Heart left ventricle (tissue), 16 donors: ENCODE results near the gene HLF. TPM values are rescaled to one million over a fixed set of nuclear protein-coding genes. Genes with fewer than 3 reads are reported as not detected.

Experiments used
- ATAC-seq, 4 donors: fragments of 200-7000 bp; cut with Tn5 transposase; one replicate each; pipeline ENCODE4 v1.9.1; 2020 to 2022; ENCODE audit warnings: moderate library complexity in 4 of 4, mild to moderate bottlenecking in 3 of 4, moderate number of reproducible peaks in 1 of 4
- DNase-seq, 5 donors: peaks; one replicate each; pipeline ENCODE4 v3.0.0-alpha.2; 2020
- H3K27ac ChIP-seq, 12 donors: fragments of 200-600 bp; sonication (generic) in 4 of 12; one replicate each; pipeline versions ENCODE4 v1.5.0 to v1.8.0; 2016 to 2022; ENCODE audit warnings: mild to moderate bottlenecking in 2 of 12
- H3K27me3 ChIP-seq, 9 donors: fragments of 200-600 bp; sonication (generic) in 2 of 9; one replicate each; pipeline versions ENCODE4 v1.5.1 to v1.8.0; 2016 to 2022; ENCODE audit warnings: mild to moderate bottlenecking in 3 of 9
- H3K36me3 ChIP-seq, 9 donors: fragments of 200-600 bp; sonication (generic) in 2 of 9; one replicate each; pipeline versions ENCODE4 v1.5.0 to v1.8.0; 2018 to 2022; ENCODE audit warnings: mild to moderate bottlenecking in 2 of 9
- H3K4me1 ChIP-seq, 12 donors: fragments of 200-600 bp; sonication (generic) in 4 of 12; one replicate each; pipeline versions ENCODE4 v1.5.0 to v1.8.0; 2016 to 2022; ENCODE audit warnings: mild to moderate bottlenecking in 3 of 12
- H3K4me3 ChIP-seq, 12 donors: fragments of 200-600 bp; sonication (generic) in 4 of 12; one replicate each; pipeline versions ENCODE4 v1.5.0 to v1.8.0; 2017 to 2022; ENCODE audit warnings: mild to moderate bottlenecking in 9 of 12, moderate library complexity in 4 of 12
- H3K9me3 ChIP-seq, 12 donors: fragments of 200-600 bp; sonication (generic) in 4 of 12; one replicate each; pipeline versions ENCODE4 v1.5.0 to v1.8.0; 2016 to 2022; ENCODE audit warnings: mild to moderate bottlenecking in 1 of 12
- POLR2A ChIP-seq, 2 donors: fragments of 450-650 bp; IDR thresholded peaks; one replicate each; pipeline ENCODE4 v1.6.1; 2017; ENCODE audit warnings: antibody characterized with exemption in 2 of 2, mild to moderate bottlenecking in 2 of 2, moderate library complexity in 2 of 2
- WGBS, 4 donors: extraction: QIAGEN DNeasy Blood & Tissue Kit in 2 of 4; methylation state at CpG; one replicate each; pipeline versions ENCODE4 v1.1.5 to v1.1.7; 2013 to 2018; 5-methylcytosine and 5-hydroxymethylcytosine counted together
- intact Hi-C, 10 donors: fragments of 100-400 bp; cut with DNase I; formaldehyde crosslinking; loops; one replicate each; pipeline versions ENCODE4 v1.11.1 to v1.14.2; 2022
- polyA plus RNA-seq, 2 donors: library from polyadenylated mRNA; stranded (reverse); fragments of 200-250 nt; gene quantifications; one replicate each; pipeline ENCODE4 v1.2.3, GENCODE V29; 2013
- total RNA-seq, 9 donors: library from RNA; depleted of rRNA in 2 of 9; stranded (reverse); fragments of >200 nt in 2 of 9; fragmentation: NEBNext Ultra II Directional in 3 of 9; extraction: Animal tissue kit (Norgen Biotek cat#: 25700) in 3 of 9; gene quantifications; one replicate each; pipeline versions ENCODE4 v1.1.0 to v1.2.4, GENCODE V29; 2016 to 2023
- TF ChIP-seq, protein P1 (sequence below), 12 donors: fragments of 200-600 bp; sonication (generic) in 4 of 12; IDR thresholded peaks; one replicate each; pipeline versions ENCODE4 v1.5.0 to v1.8.0; 2018 to 2022; ENCODE audit warnings: antibody characterized with exemption in 12 of 12, mild to moderate bottlenecking in 5 of 12
- donor health status: ischemic (EF 13 %, LVEDD 7.1; RV severe dilation, severe dysfunction).
- donor health status: healthy with polysubstance abuse.
- donor health status: DM: no; HTN: yes; CAD: no.
- donor health status: DM: no; HTN: no; CAD: no.
- donor health status: ischemic (EF 25% LVEDD 6.9; RV normal size, moderate dysfunction).
- donor health status: ischemic (EF 25% LVEDD 5.7; RV mildly dilated, moderate dysfunction).
- donor health status: healthy.
- donor health status: DM: yes; HTN: yes; CAD: no.
- donor health status: ischemic (EF 35%, LVEDD 5.7; RV mildly dilated, moderate dysfunction).
- donor health status: nonischemic (EF 11% LVEDD 7.7; RV severe dilation, severe dysfunction).
- donor health status: DM: yes; HTN: yes; CAD: no.
- donor health status: PGD.
- donor health status: ischemic (EF 29% LVEDD 5.4; RV normal size, mild dysfunction).
- donor health status: nonischemic (EF 23%, LVEDD 6.1; RV moderate dilation, normal function).

HLF gene
- total and polyA plus RNA-seq, 11 donors, result 5.3 to 46.3 (median 23.8) TPM

DNA sequence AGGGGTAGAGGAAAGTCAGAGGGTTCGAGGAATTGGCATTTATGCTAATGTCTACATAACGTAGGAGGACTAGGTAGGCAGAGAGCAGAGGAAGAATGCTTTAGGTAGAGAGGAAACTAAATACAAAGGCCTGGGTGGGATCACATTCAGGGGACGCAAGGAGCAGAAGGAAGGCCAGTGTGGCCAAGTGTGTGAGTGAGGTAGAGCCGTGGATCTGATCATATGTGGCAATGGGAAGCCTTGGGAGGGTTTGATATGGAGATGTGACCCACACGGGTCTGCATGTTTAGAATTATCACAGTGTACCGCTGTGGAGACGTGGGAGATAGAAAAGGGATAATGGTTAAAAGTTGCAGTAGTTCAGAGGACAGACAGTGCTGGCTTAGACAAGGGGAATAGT lies 43.1 kb downstream of the HLF start:
- 85 to 92% (median 88%) methylated on average over 7 of the region's 7 CpGs for WGBS, 4 donors
- intact Hi-C loops, result loop anchor here in 1 of 10 donors (10.0 kb wide), 1 partner anchor 57 kb away; no protein-coding TSS in a partner anchor
- H3K4me1 ChIP-seq, result peaks cover 0 to 9% (median under 1%) of the 10 kb centered on the region in 12 donors

DNA sequence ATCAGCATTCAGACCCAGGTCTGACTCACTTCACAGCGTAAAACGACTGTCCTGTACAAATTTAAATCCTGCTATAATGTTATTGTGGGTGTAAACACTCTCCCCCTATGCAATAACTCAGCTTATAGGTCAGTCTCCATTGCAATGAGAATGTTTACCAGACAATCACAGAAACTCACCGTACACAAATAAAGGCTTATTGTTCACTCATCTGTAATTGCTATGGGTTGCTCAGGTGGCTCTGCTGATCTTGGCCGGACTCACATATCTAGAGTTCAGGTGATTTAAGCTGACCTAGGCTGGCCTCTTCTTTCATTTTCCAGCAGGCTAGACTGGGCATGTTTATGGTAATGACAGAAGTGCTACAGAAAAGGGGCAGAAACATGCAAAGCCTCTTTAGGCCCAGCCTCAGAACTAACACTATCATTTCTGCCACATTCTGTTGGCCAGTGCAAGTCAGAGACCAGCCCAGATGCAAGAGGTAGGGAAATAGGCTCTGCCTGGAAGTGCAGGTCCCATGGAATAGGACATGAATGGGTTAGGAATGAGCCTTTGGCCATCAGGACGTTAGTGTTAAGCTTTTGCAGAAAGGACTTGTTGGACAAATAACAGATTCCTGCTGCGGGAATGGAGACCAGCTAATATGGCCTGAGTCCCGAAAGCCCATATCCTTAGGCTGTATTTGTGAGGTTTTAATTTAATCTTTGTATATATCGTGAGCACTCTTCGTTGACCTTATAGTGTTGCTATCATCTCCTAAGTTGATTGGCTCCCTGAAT lies 44.0 kb downstream of the HLF start:
- peaks cover 0 to 8% (median 0%) of the 10 kb centered on the region in 9 donors for H3K36me3 ChIP-seq
- intact Hi-C loops, result loop anchor here in 1 of 10 donors (10.0 kb wide), 1 partner anchor 56 kb away; no protein-coding TSS in a partner anchor
- ATAC-seq (no peak), DNase-seq (no peak)
- H3K27me3 ChIP-seq, result no peaks in the 10 kb centered on the region
- TF ChIP-seq POLR2A (IDR thresholded peaks at IDR 0.05), result no peak
- TF ChIP-seq, protein P1, sequence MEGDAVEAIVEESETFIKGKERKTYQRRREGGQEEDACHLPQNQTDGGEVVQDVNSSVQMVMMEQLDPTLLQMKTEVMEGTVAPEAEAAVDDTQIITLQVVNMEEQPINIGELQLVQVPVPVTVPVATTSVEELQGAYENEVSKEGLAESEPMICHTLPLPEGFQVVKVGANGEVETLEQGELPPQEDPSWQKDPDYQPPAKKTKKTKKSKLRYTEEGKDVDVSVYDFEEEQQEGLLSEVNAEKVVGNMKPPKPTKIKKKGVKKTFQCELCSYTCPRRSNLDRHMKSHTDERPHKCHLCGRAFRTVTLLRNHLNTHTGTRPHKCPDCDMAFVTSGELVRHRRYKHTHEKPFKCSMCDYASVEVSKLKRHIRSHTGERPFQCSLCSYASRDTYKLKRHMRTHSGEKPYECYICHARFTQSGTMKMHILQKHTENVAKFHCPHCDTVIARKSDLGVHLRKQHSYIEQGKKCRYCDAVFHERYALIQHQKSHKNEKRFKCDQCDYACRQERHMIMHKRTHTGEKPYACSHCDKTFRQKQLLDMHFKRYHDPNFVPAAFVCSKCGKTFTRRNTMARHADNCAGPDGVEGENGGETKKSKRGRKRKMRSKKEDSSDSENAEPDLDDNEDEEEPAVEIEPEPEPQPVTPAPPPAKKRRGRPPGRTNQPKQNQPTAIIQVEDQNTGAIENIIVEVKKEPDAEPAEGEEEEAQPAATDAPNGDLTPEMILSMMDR (IDR thresholded peaks at IDR 0.05), result no peak
- no peak overlapping the region for H3K4me3 ChIP-seq
- H3K4me1 ChIP-seq, result peaks cover 0 to 3% (median 0%) of the 10 kb centered on the region in 12 donors
- H3K9me3 ChIP-seq, result no peaks in the 10 kb centered on the region
- no peak overlapping the region for H3K27ac ChIP-seq
- 88 to 93% (median 91%) methylated on average over 9 of the region's 9 CpGs for WGBS, 4 donors

More for the DNA sequence above, 43.1 kb downstream of the HLF start:
- no peak for DNase-seq
- TF ChIP-seq, protein P1 (IDR thresholded peaks at IDR 0.05), result no peak
- no peak for TF ChIP-seq POLR2A (IDR thresholded peaks at IDR 0.05)
- Histone ChIP-seq H3K9me3 (no peaks in the 10 kb centered on the region), H3K4me3 (no peak overlapping the region), H3K27me3 (no peaks in the 10 kb centered on the region), H3K36me3 (peaks cover 0 to 3% (median 0%) of the 10 kb centered on the region in 9 donors), H3K27ac (no peak overlapping the region)
- no peak for ATAC-seq

DNA sequence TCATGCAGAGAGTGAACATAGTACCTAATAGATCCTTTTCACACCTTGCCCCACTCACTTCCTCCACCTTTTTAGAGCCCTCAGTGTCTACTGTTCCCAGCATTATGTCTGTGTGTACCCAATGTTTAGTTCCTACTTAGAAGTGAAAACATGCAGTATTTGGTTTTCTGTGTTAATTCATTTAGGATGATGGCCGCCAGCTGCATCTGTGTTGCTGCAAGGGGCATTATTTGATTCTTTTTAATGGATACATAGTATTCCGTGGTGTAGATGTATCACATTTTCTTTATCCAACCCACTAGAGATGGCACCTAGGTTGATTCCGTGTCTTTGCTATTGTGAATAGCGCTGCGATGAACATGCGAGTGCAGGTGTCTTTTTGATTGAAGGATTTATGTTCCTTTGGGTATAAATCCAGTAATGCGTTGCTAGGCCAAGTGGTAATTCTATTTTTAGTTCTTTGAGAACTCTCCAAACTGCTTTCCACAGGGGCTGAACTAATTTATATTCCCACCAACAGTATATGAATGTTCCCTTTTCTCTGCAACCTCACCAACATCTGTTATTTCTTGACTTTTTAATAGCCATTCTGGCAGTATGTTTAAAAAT lies 47.1 kb downstream of the HLF start:
- no peaks in the 10 kb centered on the region for H3K9me3 ChIP-seq
- TF ChIP-seq POLR2A (IDR thresholded peaks at IDR 0.05), result no peak
- TF ChIP-seq, protein P1 (IDR thresholded peaks at IDR 0.05), result no peak
- peaks cover 0 to 3% (median 0%) of the 10 kb centered on the region in 12 donors for H3K4me1 ChIP-seq
- peaks cover 0 to 32% (median 7%) of the 10 kb centered on the region in 9 donors for H3K36me3 ChIP-seq
- intact Hi-C loops, result loop anchor here in 1 of 10 donors (10.0 kb wide), 1 partner anchor 167 kb away; no protein-coding TSS in a partner anchor
- no peak overlapping the region for H3K4me3 ChIP-seq
- WGBS, 4 donors, result 75 to 88% (median 84%) methylated on average over 7 of the region's 7 CpGs
- no peak overlapping the region for H3K27ac ChIP-seq
- ATAC-seq (no peak), DNase-seq (no peak)
- H3K27me3 ChIP-seq, result no peaks in the 10 kb centered on the region

DNA sequence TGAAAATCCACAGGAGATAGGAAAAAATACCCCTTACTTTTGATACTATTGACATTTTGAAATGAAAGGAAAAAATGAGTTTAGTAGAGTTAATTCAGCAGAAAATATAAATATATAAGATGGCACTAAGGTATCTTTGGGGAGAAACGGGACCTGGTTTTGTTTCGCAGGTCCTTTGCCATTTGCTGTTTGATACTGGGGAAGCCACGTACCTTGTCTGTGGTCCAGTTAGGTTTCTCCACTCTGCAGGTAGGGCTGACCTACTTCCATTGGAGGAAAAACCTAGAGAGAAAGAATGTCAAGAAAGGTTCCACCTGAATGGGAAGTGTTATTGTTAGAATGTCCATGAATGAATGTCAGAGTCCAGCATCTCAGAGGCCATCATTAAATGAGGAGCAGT lies 48.1 kb downstream of the HLF start:
- intact Hi-C loops, result loop anchor here in 1 of 10 donors (10.0 kb wide), 1 partner anchor 168 kb away; no protein-coding TSS in a partner anchor
- Histone ChIP-seq H3K4me1 (peaks cover 0 to 3% (median 0%) of the 10 kb centered on the region in 12 donors), H3K27me3 (no peaks in the 10 kb centered on the region), H3K27ac (no peak overlapping the region), H3K9me3 (no peaks in the 10 kb centered on the region), H3K4me3 (no peak overlapping the region), H3K36me3 (peaks cover 0 to 42% (median 7%) of the 10 kb centered on the region in 9 donors)
- DNase-seq (no peak), ATAC-seq (no peak)
- no peak for TF ChIP-seq POLR2A (IDR thresholded peaks at IDR 0.05)
- TF ChIP-seq, protein P1 (IDR thresholded peaks at IDR 0.05), result no peak
- 96 to 97% (median 96%) methylated on average over 3 of the region's 3 CpGs for WGBS, 4 donors
